ENCODE data around the gene EHBP1L1. TPM values are rescaled to one million over a fixed set of nuclear protein-coding genes. Genes with fewer than 3 reads are reported as not detected.

EHBP1L1 gene
- total RNA-seq, 2 experiments from 2014 or later, result 59.7 to 71.6 TPM

GRCh38 chr11:65613091-65613928 is 37.5 kb downstream of the EHBP1L1 start:
- peak; percentile 19 for DNase-seq (ENCODE audit: low spot score)
- POLR2A ChIA-PET, result interaction anchor here (0.5 to 0.7 kb wide), 2 partner anchors 38 to 208 kb away, joined by 4 to 5 read pairs; no protein-coding TSS in a partner anchor
- Histone ChIP-seq H3K9me3 (ENCODE audit: low read length) (no peaks in the 10 kb centered on the region), H2AFZ (ENCODE audit: low read length) (no peak overlapping the region), H3K9me2 (ENCODE audit: insufficient read depth, low read length) (no peaks in the 10 kb centered on the region), H3K4me2 (ENCODE audit: low read length) (peak overlapping the region; percentile 88), H3K4me3 (ENCODE audit: low read depth, low read length, poor library complexity, severe bottlenecking) (peak overlapping the region; percentile 97), H3K79me2 (ENCODE audit: insufficient read depth, low read depth, low read length) (peaks cover 48% of the 10 kb centered on the region), H3K27ac (ENCODE audit: low read depth, low read length, poor library complexity, severe bottlenecking) (peak overlapping the region; percentile 75), H4K20me1 (ENCODE audit: insufficient read depth, low read length) (no peaks in the 10 kb centered on the region), H3K4me1 (ENCODE audit: insufficient read depth, low read length, poor library complexity, severe bottlenecking) (peaks cover 46% of the 10 kb centered on the region), H3K36me3 (ENCODE audit: insufficient read depth, low read length) (peaks cover 14% of the 10 kb centered on the region)
- CTCF ChIA-PET (ENCODE audit: unreplicated experiment), result interaction anchor here (0.8 kb wide), 1 partner anchor 1372 kb away, joined by 3 read pairs; the partner anchor contains the start of gene FKBP2
- TF ChIP-seq CTCF (conservative IDR thresholded peaks at IDR 0.05; ENCODE audit: low read length), result no peak
- TF ChIP-seq EZH2phosphoT487 (IDR thresholded peaks at IDR 0.05; ENCODE audit: borderline replicate concordance, low read depth, low read length), result no peak
- intact Hi-C loops (cut with micrococcal nuclease; ENCODE audit: unreplicated experiment), result no loop called here
- no TSS peak for BruUV-seq (replicated peaks)

GRCh38 chr11:65615229-65615949 is 39.5 kb downstream of the EHBP1L1 start, which contains the start of gene PCNX3:
Gene PCNX3 (plus strand): TSS chr11:65615776. CDS start chr11:65616312, 536 bp downstream.
- CTCF ChIA-PET (ENCODE audit: unreplicated experiment), result interaction anchor here (0.7 to 1.8 kb wide), 2 partner anchors 23 to 27 kb away, joined by 3 to 7 read pairs; partner anchors contain the start of gene SIPA1
- TF ChIP-seq CTCF (conservative IDR thresholded peaks at IDR 0.05; ENCODE audit: low read length), result no peak
- TF ChIP-seq EZH2phosphoT487 (IDR thresholded peaks at IDR 0.05; ENCODE audit: borderline replicate concordance, low read depth, low read length), result no peak
- DNase-seq (ENCODE audit: low spot score), result peak; percentile 100
- Histone ChIP-seq H3K4me1 (ENCODE audit: insufficient read depth, low read length, poor library complexity, severe bottlenecking) (peaks cover 48% of the 10 kb centered on the region), H3K4me2 (ENCODE audit: low read length) (peak within 1 kb of the TSS; percentile 99), H2AFZ (ENCODE audit: low read length) (peak within 1 kb of the TSS; percentile 24; the same call in 1 of the 2 replicates), H3K9me3 (ENCODE audit: low read length) (no peaks in the 10 kb centered on the region), H4K20me1 (ENCODE audit: insufficient read depth, low read length) (no peaks in the 10 kb centered on the region), H3K9me2 (ENCODE audit: insufficient read depth, low read length) (no peaks in the 10 kb centered on the region), H3K36me3 (ENCODE audit: insufficient read depth, low read length) (peaks cover 35% of the 10 kb centered on the region), H3K27ac (ENCODE audit: low read depth, low read length, poor library complexity, severe bottlenecking) (peak within 1 kb of the TSS; percentile 75), H3K79me2 (ENCODE audit: insufficient read depth, low read depth, low read length) (peaks cover 50% of the 10 kb centered on the region), H3K4me3 (ENCODE audit: low read depth, low read length, poor library complexity, severe bottlenecking) (peak within 1 kb of the TSS; percentile 97)
- POLR2A ChIA-PET, result interaction anchor here (0.5 to 1.5 kb wide), 11 partner anchors 12 to 244 kb away, joined by 3 to 13 read pairs (median 4); partner anchors contain the start of genes FAM89B and SIPA1
- intact Hi-C loops (cut with micrococcal nuclease; ENCODE audit: unreplicated experiment), result loop anchor here (1.0 to 2.0 kb wide), 5 partner anchors 25 to 243 kb away; partner anchors contain the start of gene CFL1
- BruUV-seq (replicated peaks), result no TSS peak

Measured in OCI-LY7 (cell line).